Measurements from ENCODE around the gene CREBBP.
A peak's percentile ranks its signal among the peaks of the same experiment; 100 is the strongest.

CREBBP gene

GRCh38 chr16:3874794-3875692 is 5.5 kb downstream of the CREBBP start:
- Histone ChIP-seq H3K36me3 (peaks cover 4 to 49% (median 17%) of the 10 kb centered on the region in 11 experiments; a peak in 14 of 22 replicates), H4K20me1 (peaks cover 98% of the 10 kb centered on the region in 11 experiments), H3K4me3 (no peak overlapping the region; a peak in 1 of 20 replicates), H3K27me3 (no peaks in the 10 kb centered on the region), H3K9me3 (replicated peaks in 1 of 11) (no peaks in the 10 kb centered on the region), H3K9ac (peak overlapping the region in 5 of 11 experiments; percentile 7 to 44 (median 10); a peak in 2 of 22 replicates), H3K4me2 (peak overlapping the region; percentile 50 to 94 (median 88)), H3K4me1 (peaks cover 71 to 85% (median 81%) of the 10 kb centered on the region in 10 experiments), H3K27ac (0 out of 22 replicates have a peak overlapping the region, but pooled peaks of 2 of the 11 experiments have one; percentile 1 to 5)
- TF ChIP-seq Cebpa-rat (IDR thresholded peaks at IDR 0.05), result no peak

- Histone ChIP-seq H3K9ac (peak overlapping the region in 1 of 11 experiments; percentile 5; a peak in 1 of 22 replicates), H3K9me3 (replicated peaks in 1 of 11) (no peaks in the 10 kb centered on the region), H4K20me1 (peaks cover 100% of the 10 kb centered on the region in 11 experiments), H3K27ac (no peak overlapping the region), H3K4me2 (peak overlapping the region; percentile 50 to 94 (median 88)), H3K36me3 (peaks cover 8 to 56% (median 21%) of the 10 kb centered on the region in 11 experiments; a peak in 15 of 22 replicates), H3K4me1 (peaks cover 74 to 91% (median 87%) of the 10 kb centered on the region in 10 experiments), H3K27me3 (no peaks in the 10 kb centered on the region), H3K4me3 (no peak overlapping the region)
- TF ChIP-seq Cebpa-rat (IDR thresholded peaks at IDR 0.05), result no peak
Observed at GRCh38 chr16:3874242-3874641, 6.3 kb downstream of the CREBBP start.

GRCh38 chr16:3873482-3874173 is 6.9 kb downstream of the CREBBP start:
- H3K36me3 ChIP-seq, result peaks cover 8 to 62% (median 26%) of the 10 kb centered on the region in 11 experiments; a peak in 16 of 22 replicates
- H3K4me2 ChIP-seq, result peak overlapping the region; percentile 50 to 94 (median 88)
- no peak for TF ChIP-seq Cebpa-rat (IDR thresholded peaks at IDR 0.05)
- H3K27ac ChIP-seq, result 0 out of 22 replicates have a peak overlapping the region, but pooled peaks of 1 of the 11 experiments have one; percentile 2
- no peaks in the 10 kb centered on the region for H3K27me3 ChIP-seq
- H3K9ac ChIP-seq, result peak overlapping the region in 3 of 11 experiments; percentile 5 to 21 (median 18); a peak in 3 of 22 replicates
- no peaks in the 10 kb centered on the region for H3K9me3 ChIP-seq (replicated peaks in 1 of 11)
- peaks cover 80 to 97% (median 93%) of the 10 kb centered on the region in 10 experiments for H3K4me1 ChIP-seq
- H4K20me1 ChIP-seq, result peaks cover 100% of the 10 kb centered on the region in 11 experiments
- no peak overlapping the region for H3K4me3 ChIP-seq

- peaks cover 73 to 99% (median 90%) of the 10 kb centered on the region in 10 experiments for H3K4me1 ChIP-seq
- no peak for TF ChIP-seq Cebpa-rat (IDR thresholded peaks at IDR 0.05)
- peak overlapping the region; percentile 50 to 94 (median 88) for H3K4me2 ChIP-seq
- H3K27ac ChIP-seq, result peak overlapping the region in 3 of 11 experiments; percentile 0 to 24 (median 18); a peak in 5 of 22 replicates
- no peaks in the 10 kb centered on the region for H3K27me3 ChIP-seq
- H3K9me3 ChIP-seq (replicated peaks in 1 of 11), result no peaks in the 10 kb centered on the region
- peaks cover 4 to 52% (median 22%) of the 10 kb centered on the region in 11 experiments; a peak in 14 of 22 replicates for H3K36me3 ChIP-seq
- H4K20me1 ChIP-seq, result peaks cover 100% of the 10 kb centered on the region in 11 experiments
- H3K4me3 ChIP-seq, result no peak overlapping the region
- peak overlapping the region in 9 of 11 experiments; percentile 1 to 57 (median 29); a peak in 10 of 22 replicates for H3K9ac ChIP-seq
Observed at GRCh38 chr16:3872216-3872895, 8.2 kb downstream of the CREBBP start.

- H3K27ac ChIP-seq, result 0 out of 22 replicates have a peak overlapping the region, but pooled peaks of 1 of the 11 experiments have one; percentile 1
- no peak overlapping the region for H3K9ac ChIP-seq
- H3K27me3 ChIP-seq, result no peaks in the 10 kb centered on the region
- H3K4me1 ChIP-seq, result peaks cover 60 to 99% (median 87%) of the 10 kb centered on the region in 10 experiments
- peak overlapping the region; percentile 2 to 54 (median 31); a peak in 20 of 22 replicates for H3K4me2 ChIP-seq
- no peak for TF ChIP-seq Cebpa-rat (IDR thresholded peaks at IDR 0.05)
- no peak overlapping the region for H3K4me3 ChIP-seq
- H4K20me1 ChIP-seq, result peaks cover 100% of the 10 kb centered on the region in 11 experiments
- peaks cover 0 to 36% (median 17%) of the 10 kb centered on the region in 11 experiments; a peak in 14 of 22 replicates for H3K36me3 ChIP-seq
- H3K9me3 ChIP-seq (replicated peaks in 1 of 11), result no peaks in the 10 kb centered on the region
Observed at GRCh38 chr16:3868967-3869366, 11.5 kb downstream of the CREBBP start.

GRCh38 chr16:3868556-3868955 is 12.0 kb downstream of the CREBBP start:
- no peak for TF ChIP-seq Cebpa-rat (IDR thresholded peaks at IDR 0.05)
- H3K27ac ChIP-seq, result 0 out of 22 replicates have a peak overlapping the region, but pooled peaks of 1 of the 11 experiments have one; percentile 1
- no peak overlapping the region for H3K4me3 ChIP-seq
- peaks cover 0 to 32% (median 15%) of the 10 kb centered on the region in 11 experiments; a peak in 13 of 22 replicates for H3K36me3 ChIP-seq
- H4K20me1 ChIP-seq, result peaks cover 100% of the 10 kb centered on the region in 11 experiments
- H3K9me3 ChIP-seq (replicated peaks in 1 of 11), result no peaks in the 10 kb centered on the region
- peak overlapping the region in 2 of 11 experiments; percentile 19 to 21; a peak in 1 of 22 replicates for H3K9ac ChIP-seq
- H3K4me1 ChIP-seq, result peaks cover 60 to 99% (median 87%) of the 10 kb centered on the region in 10 experiments
- no peaks in the 10 kb centered on the region for H3K27me3 ChIP-seq
- H3K4me2 ChIP-seq, result peak overlapping the region; percentile 2 to 54 (median 31); a peak in 19 of 22 replicates

- H3K36me3 ChIP-seq, result peaks cover 0 to 24% (median 15%) of the 10 kb centered on the region in 11 experiments; a peak in 11 of 22 replicates
Observed at GRCh38 chr16:3866703-3867431, 13.6 kb downstream of the CREBBP start.

More at GRCh38 chr16:3866703-3867431, 13.6 kb downstream of the CREBBP start:
- peak overlapping the region in 4 of 11 experiments; percentile 4 to 54 (median 46); a peak in 7 of 22 replicates for H3K4me2 ChIP-seq
- H3K27ac ChIP-seq, result peak overlapping the region in 1 of 11 experiments; percentile 21; a peak in 1 of 22 replicates
- peaks cover 100% of the 10 kb centered on the region in 11 experiments for H4K20me1 ChIP-seq
- no peak for TF ChIP-seq Cebpa-rat (IDR thresholded peaks at IDR 0.05)
- no peaks in the 10 kb centered on the region for H3K27me3 ChIP-seq
- H3K4me3 ChIP-seq, result no peak overlapping the region
- H3K4me1 ChIP-seq, result peaks cover 61 to 99% (median 87%) of the 10 kb centered on the region in 10 experiments
- H3K9me3 ChIP-seq (replicated peaks in 1 of 11), result no peaks in the 10 kb centered on the region
- H3K9ac ChIP-seq, result peak overlapping the region in 2 of 11 experiments; percentile 1 to 31; a peak in 1 of 22 replicates
